ENCODE results near the gene NOM1. TPM values are rescaled to one million over a fixed set of nuclear protein-coding genes. Genes with fewer than 3 reads are reported as not detected.

NOM1 gene
- total and polyA plus RNA-seq, 2 donors (not counting 1 experiment from before 2014, with no cell fraction given) = 14.2 to 38.3 TPM

- H3K27ac Mint-ChIP-seq = no peak overlapping the region
These were observed 68.3 kb downstream of the NOM1 start for GRCh38 chr7:157017603-157018327.

More at GRCh38 chr7:157017603-157018327, 68.3 kb downstream of the NOM1 start:
- ChIA-PET POLR2A (no interaction called here), CTCF (no interaction called here)
- no peaks in the 10 kb centered on the region for H4K20me1 ChIP-seq (ENCODE audit: control insufficient read depth, insufficient read depth, low read length, poor library complexity, severe bottlenecking)
- Mint-ChIP-seq H3K27me3 (peaks cover 59% of the 10 kb centered on the region), H3K9me3 (ENCODE audit: insufficient read depth) (no peaks in the 10 kb centered on the region), H3K4me1 (peaks cover 16% of the 10 kb centered on the region), H3K4me3 (no peak overlapping the region)
- no peak overlapping the region for H3K9ac ChIP-seq (ENCODE audit: low read length)
- no peaks in the 10 kb centered on the region for H3K36me3 ChIP-seq (replicated peaks in 1 of 2; ENCODE audit: control extremely low read depth in 1 of 2, control insufficient read depth in 1 of 2, extremely low read depth in 1 of 2, insufficient read depth in 2 of 2, low read length in 1 of 2)
- H3K4me3 ChIP-seq (ENCODE audit: control extremely low read depth in 1 of 5, extremely low read depth in 1 of 5, insufficient read depth in 1 of 5, low read depth in 2 of 5, low read length in 4 of 5) = no peak overlapping the region
- H2AFZ ChIP-seq (ENCODE audit: insufficient read depth, low read depth, low read length, poor library complexity, severe bottlenecking) = no peak overlapping the region
- intact Hi-C loops (cut with micrococcal nuclease) = no loop called here
- DNase-seq (peak; percentile 24), ATAC-seq (ENCODE audit: low read depth) (no peak)
- peaks cover 0 to 52% (median 0%) of the 10 kb centered on the region in 3 donors for H3K9me3 ChIP-seq (ENCODE audit: control extremely low read depth in 1 of 3, control insufficient read depth in 2 of 3, insufficient read depth in 1 of 3, low read length in 2 of 3)
- 10% methylated on average over 39 of the region's 48 CpGs for WGBS (ENCODE audit: insufficient coverage)
- H3K4me2 ChIP-seq (replicated peaks; ENCODE audit: low read depth, low read length, poor library complexity, severe bottlenecking) = no peak overlapping the region
- peaks cover 0 to 94% (median 58%) of the 10 kb centered on the region in 4 experiments for H3K27me3 ChIP-seq (replicated peaks in 1 of 4; ENCODE audit: control extremely low read depth in 1 of 4, control insufficient read depth in 3 of 4, insufficient read depth in 4 of 4, low read length in 3 of 4)
- no peaks in the 10 kb centered on the region for H3K79me2 ChIP-seq (ENCODE audit: control insufficient read depth, insufficient read depth, low read length)
- TF ChIP-seq EZH2 (IDR thresholded peaks at IDR 0.05; ENCODE audit: borderline replicate concordance, insufficient read depth, low read depth, low read length, poor library complexity, severe bottlenecking) (no peak), CTCF (IDR thresholded peaks at IDR 0.05) (no peak)
- H3K27ac ChIP-seq (ENCODE audit: low read length in 2 of 2) = no peak overlapping the region
- H3K4me1 ChIP-seq (ENCODE audit: control insufficient read depth in 2 of 2, insufficient read depth in 2 of 2, low read length in 2 of 2) = peaks cover 31 to 37% of the 10 kb centered on the region in 2 donors

Measured in B cell (primary cell).